ENCODE data around the gene ELF4. TPM values are rescaled to one million over a fixed set of nuclear protein-coding genes. Genes with fewer than 3 reads are reported as not detected.

ELF4 gene
- 19.2 TPM for total RNA-seq (2021; ENCODE audit: unreplicated experiment)
- polyA plus RNA-seq (2012): 20.3 and 21.2 TPM in 2 replicates
- percentile 61 among the genes with signal in this experiment for Bru-seq, nascent RNA
- BruChase-seq, experiment 1, labeled RNA remaining after a 6-hour chase: percentile 75 among the genes with signal in this experiment
- percentile 66 among the genes with signal in this experiment for BruChase-seq, experiment 2, labeled RNA remaining after a 2-hour chase
- long read RNA-seq, full-length matches to known transcripts: 3 of 26 reads
- long read RNA-seq, partial matches to known transcripts: 3 of 26 reads
- long read RNA-seq, other reads (novel, unspliced or antisense): 20 of 26 reads

DNA sequence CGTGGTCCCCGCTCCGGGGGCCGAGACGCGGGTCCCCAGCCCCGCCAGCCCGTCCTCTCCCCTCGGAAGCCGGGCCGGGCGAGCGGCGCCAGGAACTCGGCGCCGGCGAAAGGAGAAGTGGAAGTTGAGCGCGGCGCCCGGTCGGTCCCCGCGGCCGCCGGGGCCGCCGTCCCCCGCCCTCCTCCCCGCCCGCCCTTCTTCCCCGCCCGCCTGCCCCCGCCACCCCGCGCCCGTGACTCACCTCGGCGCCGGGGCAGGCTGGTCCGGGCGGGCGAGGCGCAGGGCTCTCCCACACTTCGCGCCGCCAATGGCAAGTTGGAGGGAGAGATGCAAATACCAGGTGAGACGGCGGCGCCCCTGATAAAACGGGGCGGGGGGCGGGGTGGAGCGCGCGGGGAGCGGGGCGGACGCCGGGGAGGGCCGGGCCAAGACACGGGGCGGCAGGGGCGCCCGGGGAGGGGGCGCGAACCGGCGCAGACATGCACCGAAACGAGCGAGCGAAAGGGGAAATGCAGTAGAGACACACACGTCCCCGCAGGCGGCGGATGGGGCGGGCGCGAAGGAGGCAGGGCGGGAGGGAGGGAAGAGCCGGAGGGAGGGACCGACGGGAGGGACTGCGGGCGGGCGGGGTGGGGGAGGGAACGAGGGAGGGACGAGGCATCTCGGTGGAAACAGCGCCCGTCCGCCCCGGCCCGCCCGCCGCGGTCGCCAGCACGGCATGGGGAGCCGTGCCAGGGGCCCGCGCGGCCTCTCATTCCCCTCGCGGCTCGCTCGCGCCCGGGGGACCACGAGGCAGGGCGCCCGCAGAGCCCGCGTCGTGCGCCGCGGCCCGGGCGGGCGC, at the start of gene ELF4:
Gene ELF4, minus strand, starts transcription at position 119 of the 841 bp plus-strand sequence. CDS start 29,167 bp downstream, outside the sequence.
- Histone ChIP-seq H3K9me3 (ENCODE audit: control insufficient read depth in 1 of 2, insufficient read depth in 1 of 2, low read depth in 1 of 2, low read length in 2 of 2) (no peaks in the 10 kb centered on the region), H3K4me3 (replicated peaks in 1 of 2; ENCODE audit: low read depth in 1 of 2, low read length in 2 of 2) (peak within 1 kb of the TSS; percentile 57 to 62), H3K27me3 (ENCODE audit: insufficient read depth, low read length) (no peaks in the 10 kb centered on the region), H3K4me2 (ENCODE audit: low read length) (peak within 1 kb of the TSS; percentile 89), H3K27ac (ENCODE audit: low read depth, low read length) (peak within 1 kb of the TSS; percentile 90), H3K79me2 (ENCODE audit: insufficient read depth, low read length) (peaks cover 38% of the 10 kb centered on the region), H4K20me1 (ENCODE audit: insufficient read depth) (no peaks in the 10 kb centered on the region), H2AFZ (ENCODE audit: low read depth, low read length, poor library complexity, severe bottlenecking) (no peak within 1 kb of the TSS), H3K4me1 (ENCODE audit: control insufficient read depth in 1 of 2, insufficient read depth in 2 of 2, low read length in 2 of 2) (peaks cover 19 to 54% of the 10 kb centered on the region in 2 experiments), H3K9me2 (ENCODE audit: insufficient read depth) (no peaks in the 10 kb centered on the region), H3K9ac (ENCODE audit: low read length) (peak within 1 kb of the TSS; percentile 77), H3K36me3 (ENCODE audit: control insufficient read depth in 1 of 2, insufficient read depth in 2 of 2, low read length in 2 of 2) (no peaks in the 10 kb centered on the region)
- TF ChIP-seq, protein P1, sequence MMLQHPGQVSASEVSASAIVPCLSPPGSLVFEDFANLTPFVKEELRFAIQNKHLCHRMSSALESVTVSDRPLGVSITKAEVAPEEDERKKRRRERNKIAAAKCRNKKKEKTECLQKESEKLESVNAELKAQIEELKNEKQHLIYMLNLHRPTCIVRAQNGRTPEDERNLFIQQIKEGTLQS (IDR thresholded peaks at IDR 0.05): no peak
- TF ChIP-seq POLR2AphosphoS5 (IDR thresholded peaks at IDR 0.05; ENCODE audit: low read depth, low read length): peak; percentile 59
- ChIA-PET RAD21 (ENCODE audit: low non-redundant PET in 1 of 2, low total read pairs in 2 of 2, uncharacterized antibody in 2 of 2, unreplicated experiment in 2 of 2) (no interaction called here), CTCF (no interaction called here), POLR2A (no interaction called here)
- intact Hi-C loops (cut with micrococcal nuclease): loop anchor here (1.0 kb wide), 1 partner anchor 56 kb away; no protein-coding TSS in a partner anchor
- DNase-seq (ENCODE audit: low read depth, low spot score) (no peak), ATAC-seq (peak; percentile 57)
- BruUV-seq (replicated peaks): no TSS peak

DNA sequence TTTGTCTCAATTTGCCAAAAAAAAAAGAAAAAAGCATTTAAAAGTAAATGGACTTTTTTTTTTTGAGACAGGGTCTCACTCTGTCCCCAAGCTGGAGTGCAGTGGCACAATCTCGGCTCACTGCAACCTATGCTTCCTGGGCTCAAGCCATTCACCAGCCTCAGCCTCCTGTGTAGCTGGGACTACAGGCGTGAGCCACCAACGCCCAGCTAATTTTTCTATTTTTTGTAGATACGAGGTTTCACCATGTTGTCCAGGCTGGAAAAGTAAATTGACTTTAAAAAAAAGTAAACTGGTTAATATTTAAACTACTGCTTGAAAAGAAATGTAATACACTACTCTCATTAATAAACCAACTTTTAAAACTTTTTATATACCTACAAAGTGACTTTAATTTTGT, 49.5 kb upstream of the ELF4 start:
- ATAC-seq (no peak), DNase-seq (ENCODE audit: low read depth, low spot score) (no peak)
- peaks cover 0 to 4% of the 10 kb centered on the region in 2 experiments; a peak in 1 of 4 replicates for H3K4me1 ChIP-seq (ENCODE audit: control insufficient read depth in 1 of 2, insufficient read depth in 2 of 2, low read length in 2 of 2)
- TF ChIP-seq SIN3A (IDR thresholded peaks at IDR 0.05; ENCODE audit: low read depth) (no peak), JUND (IDR thresholded peaks at IDR 0.05) (no peak), POLR2A (IDR thresholded peaks at IDR 0.05; ENCODE audit: borderline replicate concordance, extremely low read depth, insufficient read depth, insufficient read length) (no peak), POLR2AphosphoS5 (IDR thresholded peaks at IDR 0.05; ENCODE audit: low read depth, low read length) (no peak), FOSL1 (IDR thresholded peaks at IDR 0.05; ENCODE audit: low read depth) (no peak), EZH2 (IDR thresholded peaks at IDR 0.05) (no peak), ZNF274 (IDR thresholded peaks at IDR 0.05; ENCODE audit: low read depth, low read length) (no peak), ELF1 (IDR thresholded peaks at IDR 0.05; ENCODE audit: borderline replicate concordance, low read depth) (no peak), CEBPB (IDR thresholded peaks at IDR 0.05; ENCODE audit: low read depth) (no peak)
- TF ChIP-seq, protein P2, sequence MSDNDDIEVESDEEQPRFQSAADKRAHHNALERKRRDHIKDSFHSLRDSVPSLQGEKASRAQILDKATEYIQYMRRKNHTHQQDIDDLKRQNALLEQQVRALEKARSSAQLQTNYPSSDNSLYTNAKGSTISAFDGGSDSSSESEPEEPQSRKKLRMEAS (IDR thresholded peaks at IDR 0.05): no peak
- TF ChIP-seq, protein P3, sequence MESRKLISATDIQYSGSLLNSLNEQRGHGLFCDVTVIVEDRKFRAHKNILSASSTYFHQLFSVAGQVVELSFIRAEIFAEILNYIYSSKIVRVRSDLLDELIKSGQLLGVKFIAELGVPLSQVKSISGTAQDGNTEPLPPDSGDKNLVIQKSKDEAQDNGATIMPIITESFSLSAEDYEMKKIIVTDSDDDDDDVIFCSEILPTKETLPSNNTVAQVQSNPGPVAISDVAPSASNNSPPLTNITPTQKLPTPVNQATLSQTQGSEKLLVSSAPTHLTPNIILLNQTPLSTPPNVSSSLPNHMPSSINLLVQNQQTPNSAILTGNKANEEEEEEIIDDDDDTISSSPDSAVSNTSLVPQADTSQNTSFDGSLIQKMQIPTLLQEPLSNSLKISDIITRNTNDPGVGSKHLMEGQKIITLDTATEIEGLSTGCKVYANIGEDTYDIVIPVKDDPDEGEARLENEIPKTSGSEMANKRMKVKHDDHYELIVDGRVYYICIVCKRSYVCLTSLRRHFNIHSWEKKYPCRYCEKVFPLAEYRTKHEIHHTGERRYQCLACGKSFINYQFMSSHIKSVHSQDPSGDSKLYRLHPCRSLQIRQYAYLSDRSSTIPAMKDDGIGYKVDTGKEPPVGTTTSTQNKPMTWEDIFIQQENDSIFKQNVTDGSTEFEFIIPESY (IDR thresholded peaks at IDR 0.05; ENCODE audit: extremely low read depth, insufficient replicate concordance, low read length): no peak
- intact Hi-C loops (cut with micrococcal nuclease): no loop called here
- no TSS peak for BruUV-seq (replicated peaks)
- ChIA-PET CTCF (no interaction called here), POLR2A (no interaction called here), RAD21 (ENCODE audit: low non-redundant PET in 1 of 2, low total read pairs in 2 of 2, uncharacterized antibody in 2 of 2, unreplicated experiment in 2 of 2) (no interaction called here)
- no peaks in the 10 kb centered on the region for H3K9me3 ChIP-seq (ENCODE audit: control insufficient read depth in 1 of 2, insufficient read depth in 1 of 2, low read depth in 1 of 2, low read length in 2 of 2)
- no peak overlapping the region for H3K4me3 ChIP-seq (replicated peaks in 1 of 2; ENCODE audit: low read depth in 1 of 2, low read length in 2 of 2)
- no peaks in the 10 kb centered on the region for H4K20me1 ChIP-seq (ENCODE audit: insufficient read depth)
- no peaks in the 10 kb centered on the region; a peak in 1 of 4 replicates for H3K36me3 ChIP-seq (ENCODE audit: control insufficient read depth in 1 of 2, insufficient read depth in 2 of 2, low read length in 2 of 2)
- no peak overlapping the region for H3K9ac ChIP-seq (ENCODE audit: low read length)
- no peak overlapping the region for H3K27ac ChIP-seq (ENCODE audit: low read depth, low read length)
- H2AFZ ChIP-seq (ENCODE audit: low read depth, low read length, poor library complexity, severe bottlenecking): no peak overlapping the region
- no peaks in the 10 kb centered on the region for H3K27me3 ChIP-seq (ENCODE audit: insufficient read depth, low read length)
- H3K79me2 ChIP-seq (ENCODE audit: insufficient read depth, low read length): peaks cover 33% of the 10 kb centered on the region
- no peak overlapping the region for H3K4me2 ChIP-seq (ENCODE audit: low read length)
- H3K9me2 ChIP-seq (ENCODE audit: insufficient read depth): no peaks in the 10 kb centered on the region
